PC-9 (cell line): ENCODE measurements around the gene MRPS27.

Source experiments
- EZH2 ChIP-seq: fragments of 200-600 bp; sonication (generic); IDR thresholded peaks from 2 replicates; pipeline ENCODE4 v1.8.0; 2017; ENCODE audit warnings: antibody characterized with exemption, low read depth
- TF ChIP-seq, protein P1 (sequence below): fragments of 200-600 bp; sonication (generic); conservative IDR thresholded peaks from 2 replicates; pipeline ENCODE4 v1.6.1; 2017; ENCODE audit warnings: mixed run types, antibody characterized with exemption, mild to moderate bottlenecking, moderate library complexity

- TF ChIP-seq, protein P1, sequence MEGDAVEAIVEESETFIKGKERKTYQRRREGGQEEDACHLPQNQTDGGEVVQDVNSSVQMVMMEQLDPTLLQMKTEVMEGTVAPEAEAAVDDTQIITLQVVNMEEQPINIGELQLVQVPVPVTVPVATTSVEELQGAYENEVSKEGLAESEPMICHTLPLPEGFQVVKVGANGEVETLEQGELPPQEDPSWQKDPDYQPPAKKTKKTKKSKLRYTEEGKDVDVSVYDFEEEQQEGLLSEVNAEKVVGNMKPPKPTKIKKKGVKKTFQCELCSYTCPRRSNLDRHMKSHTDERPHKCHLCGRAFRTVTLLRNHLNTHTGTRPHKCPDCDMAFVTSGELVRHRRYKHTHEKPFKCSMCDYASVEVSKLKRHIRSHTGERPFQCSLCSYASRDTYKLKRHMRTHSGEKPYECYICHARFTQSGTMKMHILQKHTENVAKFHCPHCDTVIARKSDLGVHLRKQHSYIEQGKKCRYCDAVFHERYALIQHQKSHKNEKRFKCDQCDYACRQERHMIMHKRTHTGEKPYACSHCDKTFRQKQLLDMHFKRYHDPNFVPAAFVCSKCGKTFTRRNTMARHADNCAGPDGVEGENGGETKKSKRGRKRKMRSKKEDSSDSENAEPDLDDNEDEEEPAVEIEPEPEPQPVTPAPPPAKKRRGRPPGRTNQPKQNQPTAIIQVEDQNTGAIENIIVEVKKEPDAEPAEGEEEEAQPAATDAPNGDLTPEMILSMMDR = no peak
- TF ChIP-seq EZH2 = no peak
These were observed 87.2 kb downstream of the MRPS27 start for GRCh38 chr5:72232838-72233237.
